ENCODE measurements around the gene AHDC1.
A peak's percentile ranks its signal among the peaks of the same experiment; 100 is the strongest.
"Not testable (repeated sequence)": the region's sequence is repeated elsewhere in the genome, so short reads cannot be mapped to it uniquely, and the experiment has no call there.

Gene AHDC1

GRCh38 chr1:27551953-27552312 is 52.0 kb downstream of the AHDC1 start:
- no peak for DNase-seq (ENCODE audit: low read depth in 4 of 4, low spot score in 1 of 4)

- DNase-seq (ENCODE audit: low read depth in 4 of 4, low spot score in 1 of 4), result no peak
Observed at GRCh38 chr1:27551170-27551952, 52.6 kb downstream of the AHDC1 start.

GRCh38 chr1:27550510-27551169 is 53.3 kb downstream of the AHDC1 start:
- DNase-seq (ENCODE audit: low read depth in 4 of 4, low spot score in 1 of 4), result no peak

- no peak for DNase-seq (ENCODE audit: low read depth in 4 of 4, low spot score in 1 of 4)
Observed at GRCh38 chr1:27549807-27550408, 54.0 kb downstream of the AHDC1 start.

GRCh38 chr1:27548858-27549719 is 54.9 kb downstream of the AHDC1 start:
- DNase-seq (ENCODE audit: low read depth in 4 of 4, low spot score in 1 of 4), result no peak

- no peak for DNase-seq (ENCODE audit: low read depth in 4 of 4, low spot score in 1 of 4)
Observed at GRCh38 chr1:27548136-27548853, 55.6 kb downstream of the AHDC1 start.

GRCh38 chr1:27547220-27548116 is 56.5 kb downstream of the AHDC1 start:
- DNase-seq (ENCODE audit: low read depth in 4 of 4, low spot score in 1 of 4), result no peak

- no peak for DNase-seq (ENCODE audit: low read depth in 4 of 4, low spot score in 1 of 4)
Observed at GRCh38 chr1:27545876-27546275, 58.1 kb downstream of the AHDC1 start.

- DNase-seq (ENCODE audit: low read depth in 4 of 4, low spot score in 1 of 4), result no peak
Observed at GRCh38 chr1:27545271-27545670, 58.7 kb downstream of the AHDC1 start.

- DNase-seq (ENCODE audit: low read depth in 4 of 4, low spot score in 1 of 4), result no peak
Observed at GRCh38 chr1:27544834-27545233, 59.1 kb downstream of the AHDC1 start.

- DNase-seq (ENCODE audit: low read depth in 4 of 4, low spot score in 1 of 4), result no peak
Observed at GRCh38 chr1:27543284-27543683, 60.7 kb downstream of the AHDC1 start.

GRCh38 chr1:27542463-27543273 is 61.3 kb downstream of the AHDC1 start:
- peak in 1 of 4 experiments; percentile 38 for DNase-seq (ENCODE audit: low read depth in 4 of 4, low spot score in 1 of 4)

GRCh38 chr1:27539901-27540861 is 63.8 kb downstream of the AHDC1 start:
- DNase-seq (ENCODE audit: low read depth in 4 of 4, low spot score in 1 of 4), result no peak

GRCh38 chr1:27538793-27539192 is 65.2 kb downstream of the AHDC1 start:
- no peak for DNase-seq (ENCODE audit: low read depth in 4 of 4, low spot score in 1 of 4)

- not testable (repeated sequence) for DNase-seq (ENCODE audit: low read depth in 4 of 4, low spot score in 1 of 4)
Observed at GRCh38 chr1:27538305-27538676, 65.7 kb downstream of the AHDC1 start.

GRCh38 chr1:27536767-27537166 is 67.2 kb downstream of the AHDC1 start:
- no peak for DNase-seq (ENCODE audit: low read depth in 4 of 4, low spot score in 1 of 4)

- no peak for DNase-seq (ENCODE audit: low read depth in 4 of 4, low spot score in 1 of 4)
Observed at GRCh38 chr1:27536010-27536757, 67.8 kb downstream of the AHDC1 start.
